LoVo (cell line): ENCODE data around the gene VAV2.
A peak's percentile ranks its signal among the peaks of the same experiment; 100 is the strongest.

Source experiments
- DNase-seq: peaks from one replicate; pipeline ENCODE4 v3.0.0-alpha.2; 2016; ENCODE audit warnings: low spot score

The VAV2 gene

DNA sequence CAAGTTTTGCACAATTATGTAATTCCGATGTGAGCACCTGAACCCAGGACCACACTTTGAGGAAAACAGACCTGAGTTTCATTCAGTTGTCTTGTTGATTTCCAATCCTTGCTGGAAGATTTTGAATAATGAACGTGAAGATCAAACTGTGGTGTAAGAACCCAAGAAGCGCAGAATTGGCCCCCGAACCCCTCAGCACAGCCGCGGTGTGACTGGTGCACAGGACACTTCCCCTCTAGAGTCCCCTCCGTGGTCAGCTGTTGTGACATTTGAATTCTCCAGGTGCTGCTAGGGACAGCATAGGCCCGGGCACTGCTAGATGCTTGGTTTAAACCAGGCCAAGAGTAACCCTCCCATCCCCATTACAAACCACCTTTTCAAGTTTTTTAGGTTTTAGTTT lies 34.9 kb upstream of the VAV2 start:
- DNase-seq, result no peak

DNA sequence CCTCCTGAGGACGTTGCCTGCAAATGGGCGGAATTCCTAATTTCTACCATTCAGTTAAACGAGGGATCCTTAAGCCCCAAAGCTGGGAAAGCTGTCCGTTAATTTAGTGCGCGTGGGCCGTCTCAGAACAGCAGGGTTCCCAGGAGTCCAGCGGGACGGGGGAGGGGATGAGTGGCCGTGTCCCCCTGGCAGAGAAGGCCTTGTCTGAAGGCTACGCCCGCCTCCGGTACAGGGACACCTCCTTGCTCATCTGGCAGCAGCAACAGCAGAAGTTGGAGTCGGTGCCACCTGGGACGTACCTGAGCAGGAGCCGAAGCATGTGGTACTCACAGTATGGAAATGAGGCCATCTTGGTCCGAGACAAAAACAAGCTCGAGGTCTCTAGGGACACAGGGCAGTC lies 34.5 kb upstream of the VAV2 start:
- DNase-seq, result no peak

DNA sequence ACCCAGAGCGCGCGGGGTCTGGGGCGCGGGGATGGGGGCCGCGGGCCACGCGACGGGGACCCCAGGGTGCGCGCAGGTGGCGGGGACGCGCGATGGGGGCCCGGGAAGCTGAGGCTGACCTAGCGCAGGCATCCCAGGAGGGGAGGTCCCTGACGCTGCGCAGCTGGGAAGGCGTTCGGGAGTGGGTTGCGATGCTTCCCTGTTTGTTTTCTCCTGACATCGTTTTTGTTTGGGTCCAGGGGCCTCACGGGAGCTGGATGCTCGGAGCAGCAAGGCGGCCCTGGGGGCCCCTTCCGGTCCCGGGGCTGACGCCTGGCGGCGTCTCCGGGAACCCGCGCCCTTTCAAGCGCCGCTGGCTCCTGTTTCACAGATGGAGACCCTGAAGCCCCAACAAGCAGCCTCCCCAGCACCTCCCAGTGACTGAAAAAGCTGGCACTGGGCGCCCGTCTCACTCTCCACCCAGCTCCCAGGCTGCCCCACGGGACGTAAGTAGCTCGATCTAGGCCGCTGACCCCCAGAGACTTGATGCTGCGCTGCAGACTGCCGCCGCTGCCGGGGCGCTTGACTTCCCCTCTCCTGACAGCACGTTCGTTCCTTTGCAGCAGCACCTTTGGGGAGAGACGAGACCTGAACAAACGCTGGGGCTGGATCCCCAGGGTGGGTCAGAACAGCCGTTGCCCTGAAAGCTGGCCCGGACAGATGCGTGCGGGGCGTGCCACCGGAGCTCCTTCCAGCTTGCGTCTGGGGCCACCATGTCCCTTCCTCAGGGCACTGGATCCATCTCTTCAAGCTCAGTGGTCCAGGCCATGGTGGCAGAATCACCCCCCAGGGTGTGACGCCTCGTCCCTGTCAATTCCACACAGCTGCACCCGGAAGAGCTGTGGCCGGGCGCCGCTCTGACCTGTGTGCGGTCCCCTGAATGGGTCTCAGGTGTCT lies 33.8 kb upstream of the VAV2 start:
- peak; percentile 6 for DNase-seq

DNA sequence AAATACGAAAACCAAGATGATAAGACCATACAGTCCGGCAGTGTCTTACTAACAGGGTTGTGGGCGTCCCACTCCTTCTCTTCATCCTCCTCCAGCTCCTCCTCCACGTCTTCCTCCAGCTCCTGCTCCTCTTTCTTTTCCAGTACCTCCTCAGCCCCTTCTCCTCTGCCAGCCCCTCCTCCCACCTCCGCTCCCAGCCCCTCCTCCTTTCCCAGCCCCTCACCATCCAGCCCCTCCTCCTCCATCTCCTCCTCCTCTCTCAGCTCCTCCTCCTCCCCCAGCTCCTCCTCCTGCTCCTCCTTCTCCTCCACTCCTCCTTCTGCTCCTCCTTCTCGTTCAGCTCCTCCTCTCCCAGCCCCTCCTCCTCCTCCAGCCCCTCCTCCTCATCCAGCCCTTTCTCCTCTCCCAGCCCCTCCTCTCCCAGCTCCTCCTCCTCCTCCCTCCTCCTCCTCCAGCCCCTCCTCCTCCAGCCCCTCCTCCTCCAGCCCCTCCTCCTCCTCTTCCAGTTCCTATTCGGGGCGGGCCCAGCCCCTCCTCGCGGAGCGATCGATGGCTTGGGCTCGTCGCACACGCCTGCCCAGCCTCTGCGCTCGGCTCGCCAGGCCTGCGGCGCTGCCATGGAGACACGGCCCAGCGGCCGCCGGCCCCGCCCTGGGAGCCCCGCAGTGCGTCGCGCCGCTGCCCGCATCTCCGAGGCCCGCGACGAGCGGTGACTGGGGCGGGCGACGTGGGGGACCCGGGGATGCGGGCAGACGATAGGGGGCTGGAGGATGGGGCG lies 32.9 kb upstream of the VAV2 start, which contains the start of gene BRD3OS:
Gene BRD3OS (plus strand): TSS at position 654 of the 778 bp plus-strand sequence. CDS start 1,267 bp downstream, outside the sequence.
- peak; percentile 94 for DNase-seq

DNA sequence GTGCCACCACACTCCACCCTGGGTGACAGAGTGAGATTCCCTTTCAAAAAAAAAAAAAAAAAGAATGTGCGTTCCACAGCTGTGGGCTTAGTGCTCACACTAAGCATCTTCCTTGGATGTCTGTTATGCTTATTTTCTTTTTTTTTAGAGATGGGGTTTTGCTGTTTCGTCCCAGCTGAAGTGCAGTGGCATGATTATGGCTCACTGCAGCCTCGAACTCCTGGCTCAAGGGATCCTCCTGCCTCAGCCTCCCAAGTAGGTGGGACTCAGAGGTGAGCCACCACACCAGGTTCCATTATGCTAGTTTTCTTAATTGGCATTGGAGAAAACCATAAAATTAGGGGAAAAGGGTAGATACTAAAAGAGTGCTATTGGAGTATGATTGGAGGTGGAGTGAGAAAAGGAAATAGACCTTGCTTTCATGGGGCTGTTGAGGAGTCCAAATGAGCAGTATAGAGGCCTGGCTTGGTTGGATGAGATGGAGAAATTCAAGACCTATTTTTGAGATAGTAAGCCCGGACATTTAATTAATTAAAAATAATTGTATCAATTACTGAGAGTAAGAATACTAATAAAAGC lies 32.2 kb upstream of the VAV2 start:
- no peak for DNase-seq

DNA sequence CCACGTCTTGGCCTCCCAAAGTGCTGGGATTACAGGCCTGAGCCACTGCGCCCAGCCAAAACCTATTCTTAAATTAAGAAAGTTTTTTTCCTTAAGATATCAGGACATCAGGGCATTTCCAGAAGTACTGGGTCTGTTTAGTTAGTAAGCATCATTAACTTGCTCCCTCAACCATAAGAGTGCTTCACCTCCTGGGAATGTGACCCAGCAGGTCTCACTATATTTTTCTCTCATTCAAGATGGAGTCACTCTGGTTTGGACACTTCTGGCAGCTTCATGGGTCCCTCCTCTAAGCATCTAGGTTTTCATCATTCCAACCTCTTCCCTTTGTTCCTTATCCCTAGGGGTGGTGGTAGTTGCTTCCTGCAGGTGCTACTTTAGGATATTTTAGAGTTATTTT lies 22.8 kb upstream of the VAV2 start:
- DNase-seq, result no peak

DNA sequence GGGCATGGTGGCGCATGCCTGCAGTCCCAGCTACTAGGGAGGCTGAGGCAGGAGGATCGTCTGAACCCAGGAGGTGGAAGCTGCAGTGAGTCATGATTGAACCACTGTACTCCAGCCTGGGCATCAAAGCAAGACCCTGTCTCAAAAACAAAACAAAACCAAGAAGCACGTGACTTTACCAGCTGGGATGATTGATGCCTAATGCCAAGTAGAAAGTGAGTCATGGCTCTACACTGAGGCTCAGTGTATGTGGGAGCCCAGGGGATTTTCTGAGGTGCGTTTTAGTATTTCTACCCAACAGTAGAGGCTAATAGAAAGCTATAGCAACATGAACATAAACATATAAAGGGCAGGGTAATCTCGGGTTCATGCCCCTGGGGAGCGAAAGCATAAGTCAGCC lies 19.3 kb upstream of the VAV2 start:
- DNase-seq, result no peak

DNA sequence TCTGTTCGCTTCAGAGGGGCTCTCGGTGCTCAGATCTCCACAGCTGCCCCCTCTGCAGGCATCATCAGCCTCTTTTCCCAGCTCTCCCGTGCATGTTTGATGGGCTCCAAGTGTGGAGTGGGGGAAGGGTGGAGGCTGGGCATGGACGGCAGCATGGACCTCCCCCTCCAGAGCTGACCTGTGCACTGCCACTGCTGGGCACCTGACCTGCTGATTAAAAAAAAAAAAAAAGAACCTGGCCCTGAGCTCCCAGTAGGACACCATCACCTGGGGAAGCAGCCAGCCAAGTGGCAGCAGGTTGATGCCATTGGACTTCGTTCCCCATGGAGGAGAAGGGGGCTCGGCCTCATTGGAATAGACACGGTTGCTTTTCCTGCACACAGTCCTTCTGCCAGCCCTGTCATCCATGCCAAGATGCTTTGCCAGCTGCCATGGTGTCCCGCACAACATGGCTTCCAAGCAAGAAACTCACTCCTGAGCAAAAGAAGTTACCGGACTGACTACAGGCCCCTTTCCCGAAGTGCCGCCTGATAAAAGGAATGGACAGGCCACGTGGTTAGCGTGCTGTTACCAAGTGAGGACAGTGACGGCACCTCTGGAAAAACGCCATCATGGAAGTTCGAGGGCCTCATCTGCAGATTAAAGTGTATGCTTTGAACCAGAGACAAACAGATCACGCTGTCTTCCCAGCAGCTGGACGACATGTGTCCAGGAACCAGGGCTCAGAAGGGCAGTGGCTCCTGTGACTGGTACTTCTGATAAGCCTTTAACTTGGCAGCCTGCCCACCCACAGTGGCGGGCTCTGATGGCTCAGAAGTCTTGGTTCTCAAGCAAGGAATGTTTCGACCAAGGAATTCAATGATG lies 18.4 kb upstream of the VAV2 start:
- no peak for DNase-seq

DNA sequence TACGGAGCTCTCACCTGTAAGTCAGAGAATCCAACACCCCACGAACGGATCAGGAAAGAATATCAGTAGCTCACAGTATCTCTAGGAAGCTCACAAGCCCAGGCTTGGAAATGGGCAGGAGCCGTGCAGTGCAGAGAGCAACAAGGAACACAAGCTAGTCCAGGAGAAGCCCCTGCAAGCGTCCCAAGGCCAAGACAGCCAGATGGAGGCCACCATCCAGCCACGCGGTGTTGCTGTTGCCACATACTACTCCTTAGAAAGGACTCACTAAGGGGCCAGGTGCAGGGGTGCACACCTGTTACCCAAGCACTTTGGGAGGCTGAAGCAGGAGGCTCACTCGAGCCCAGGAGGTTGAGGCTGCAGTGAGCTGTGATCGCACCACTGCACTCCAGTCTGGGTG lies 15.4 kb upstream of the VAV2 start:
- DNase-seq, result no peak

DNA sequence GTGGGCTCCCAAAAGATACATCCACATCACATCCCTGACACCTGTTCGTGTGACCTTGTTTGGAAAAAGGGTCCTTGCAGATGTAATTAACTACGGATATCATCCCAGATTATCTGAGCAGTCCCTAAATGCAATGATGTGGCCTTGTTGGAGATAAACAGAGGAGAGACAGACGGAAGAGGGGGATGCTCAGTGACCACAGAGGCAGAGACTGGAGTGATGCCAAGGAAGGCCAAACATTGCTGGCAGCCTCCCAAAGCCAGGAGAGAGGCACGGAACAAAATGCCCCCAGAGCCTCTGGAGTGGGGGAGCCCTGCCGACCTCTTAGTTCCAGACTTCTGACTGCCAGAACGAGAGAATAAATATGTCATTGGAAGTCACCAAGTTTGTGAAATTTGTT lies 15.0 kb upstream of the VAV2 start:
- DNase-seq, result no peak

DNA sequence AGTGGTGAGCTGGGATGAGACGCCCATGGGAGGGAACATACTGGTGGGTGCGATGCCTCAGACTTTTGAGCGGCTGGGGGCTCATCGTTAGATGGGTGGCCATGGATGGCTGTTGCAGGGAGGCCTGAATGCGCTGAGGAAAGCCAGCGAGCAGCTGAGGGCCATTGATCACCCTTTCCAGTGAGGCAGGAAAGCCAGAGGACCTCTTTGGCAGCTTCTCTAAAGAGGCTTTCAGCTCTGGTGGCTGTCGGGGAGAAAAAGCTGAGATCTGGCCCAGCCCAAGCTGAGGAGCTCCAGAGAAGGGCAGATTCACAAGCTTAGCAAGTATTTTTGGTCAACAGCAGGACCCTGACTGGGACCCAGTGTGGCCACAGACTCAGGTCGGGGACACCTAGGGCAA lies 13.3 kb upstream of the VAV2 start:
- no peak for DNase-seq

DNA sequence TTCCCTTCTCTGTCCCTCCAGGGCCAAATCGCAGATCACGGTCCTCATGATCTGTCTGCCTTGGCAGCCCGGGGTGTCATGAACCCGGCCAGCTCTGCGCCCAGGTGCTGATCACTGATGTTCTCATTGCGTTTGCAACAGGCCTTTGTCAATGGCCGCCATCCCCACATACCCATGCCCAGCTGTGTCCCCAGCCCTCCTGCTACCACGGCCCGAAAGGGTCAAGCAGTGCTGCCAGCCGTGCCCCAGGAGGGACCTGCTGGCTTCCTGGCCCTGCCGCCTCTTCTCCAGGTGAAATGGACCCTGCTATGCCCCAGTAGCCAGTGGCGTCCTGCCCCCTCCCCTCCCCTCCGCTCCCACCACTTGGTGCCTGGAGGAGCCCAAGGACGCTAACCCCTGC lies 12.8 kb upstream of the VAV2 start:
- DNase-seq, result no peak

DNA sequence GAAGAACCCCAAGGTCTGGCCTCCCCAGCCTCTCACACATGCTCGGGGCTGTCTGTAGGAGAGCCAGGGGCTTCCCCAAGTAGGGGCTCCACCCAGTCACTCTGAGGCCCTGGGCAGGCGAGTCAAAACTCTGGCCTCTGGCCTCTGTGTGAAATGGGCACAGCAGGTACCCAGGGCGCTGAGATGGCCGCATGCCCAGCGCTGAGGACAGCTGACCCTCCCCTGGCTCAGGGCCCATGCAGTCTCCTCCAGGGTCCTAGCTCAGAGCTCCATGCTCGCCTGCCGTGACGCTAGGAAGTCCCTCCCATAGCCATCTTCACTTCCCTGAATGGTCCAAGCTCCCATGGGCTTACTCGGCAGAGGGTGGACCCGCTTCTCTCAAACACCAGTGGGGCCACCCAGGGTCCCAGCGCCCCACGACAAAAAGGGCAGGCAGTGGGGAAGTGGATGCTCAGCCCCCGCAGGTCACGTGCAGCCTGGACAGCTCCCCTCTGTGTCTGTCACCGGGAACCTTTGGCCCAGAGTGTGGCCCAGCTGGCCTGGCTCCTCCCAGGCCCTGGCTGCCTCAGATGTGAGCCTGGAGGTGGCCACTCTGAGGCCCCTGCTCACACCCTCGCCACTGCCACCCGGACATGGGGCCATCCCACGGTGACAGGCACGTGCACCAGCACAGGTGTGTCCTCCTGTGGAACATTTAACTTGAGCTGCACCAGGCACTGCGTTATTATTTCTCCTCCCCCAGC lies 12.2 kb upstream of the VAV2 start:
- DNase-seq, result no peak

DNA sequence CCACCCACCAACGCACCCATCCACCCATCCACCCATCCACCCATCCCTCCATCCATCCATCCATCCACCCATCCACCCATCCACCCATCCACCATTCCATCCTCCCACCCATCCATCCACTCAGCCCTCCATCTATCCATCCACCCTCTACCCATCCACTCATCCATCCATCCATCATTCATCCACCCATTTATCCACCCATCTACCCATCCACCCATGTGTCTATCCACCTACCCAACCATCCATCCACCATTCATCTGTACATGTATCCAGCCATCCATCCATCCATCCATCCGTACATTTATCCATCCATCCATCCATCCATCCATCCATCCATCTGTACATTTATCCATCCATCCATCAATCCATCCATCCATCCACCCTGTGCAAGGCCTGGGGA lies 11.1 kb upstream of the VAV2 start:
- DNase-seq, result no peak

DNA sequence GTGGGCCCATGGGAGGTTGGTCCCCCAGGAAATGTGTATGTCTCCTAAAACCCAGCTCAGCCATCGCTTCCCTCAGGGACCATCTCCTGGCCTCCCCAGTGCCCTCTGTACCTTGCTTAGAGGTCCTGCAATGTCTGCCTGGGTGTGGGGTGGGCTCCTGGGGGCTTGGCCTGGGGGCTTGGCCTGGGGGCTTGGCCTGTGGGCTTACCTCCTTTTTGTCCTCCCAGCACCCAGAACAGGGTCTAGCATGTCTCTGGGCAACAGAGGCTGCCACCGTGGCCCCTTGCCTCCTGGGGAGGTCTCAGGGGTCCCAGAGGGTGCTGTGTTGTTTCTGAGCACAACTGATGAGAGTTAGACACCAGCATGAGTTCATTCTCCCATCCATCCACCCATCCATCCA lies 10.7 kb upstream of the VAV2 start:
- no peak for DNase-seq

DNA sequence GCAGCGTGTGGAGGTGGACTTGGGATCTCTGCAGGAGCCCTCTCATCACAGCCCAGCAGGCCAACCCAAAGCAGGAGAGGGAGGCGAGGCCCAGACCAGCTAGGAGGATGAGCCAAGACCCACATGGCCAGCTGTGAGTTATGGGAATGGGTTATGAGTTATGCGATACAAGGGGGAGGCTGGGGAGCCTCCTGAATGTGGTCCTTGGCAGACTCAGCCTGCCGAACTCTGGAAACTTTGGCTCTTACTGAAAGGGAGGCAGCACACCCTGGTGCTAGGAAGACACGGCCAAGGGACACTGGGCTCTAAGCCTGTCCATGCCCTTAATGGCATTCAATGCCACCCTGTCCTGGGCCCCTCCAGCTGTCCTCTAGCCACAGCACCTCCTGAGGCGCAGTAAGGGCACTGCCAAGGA lies 7.7 kb upstream of the VAV2 start:
- DNase-seq, result no peak

DNA sequence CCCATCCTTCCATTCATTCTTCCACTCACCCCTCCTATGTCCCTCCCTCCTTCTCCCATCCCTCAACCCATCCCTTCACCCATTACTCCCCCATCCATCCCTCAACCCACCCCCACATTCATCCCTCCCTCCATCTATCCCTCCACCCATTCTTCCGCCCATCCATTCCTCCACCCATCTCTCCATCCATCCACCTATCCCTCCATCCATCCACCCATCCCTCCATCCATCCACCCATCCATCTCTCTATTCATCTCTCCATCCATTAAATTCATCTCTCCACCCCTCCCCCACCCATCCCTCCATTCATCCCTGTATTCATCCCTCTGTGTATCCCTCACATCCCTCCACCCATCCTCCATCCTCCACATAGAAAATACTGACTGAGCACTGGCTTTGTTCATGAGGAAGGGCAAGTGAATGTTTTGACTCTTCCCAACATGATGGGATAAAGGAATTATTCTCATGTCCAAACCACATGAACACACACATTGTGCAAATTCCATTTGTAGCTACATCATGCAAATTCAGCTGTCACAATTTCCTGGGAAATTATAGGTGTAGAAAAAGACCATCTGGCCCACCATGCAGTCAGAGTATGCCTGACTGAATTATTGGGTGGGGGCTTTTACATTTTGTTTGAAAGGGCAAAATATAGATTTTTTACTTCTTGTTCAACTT lies 6.9 kb upstream of the VAV2 start:
- DNase-seq, result no peak

DNA sequence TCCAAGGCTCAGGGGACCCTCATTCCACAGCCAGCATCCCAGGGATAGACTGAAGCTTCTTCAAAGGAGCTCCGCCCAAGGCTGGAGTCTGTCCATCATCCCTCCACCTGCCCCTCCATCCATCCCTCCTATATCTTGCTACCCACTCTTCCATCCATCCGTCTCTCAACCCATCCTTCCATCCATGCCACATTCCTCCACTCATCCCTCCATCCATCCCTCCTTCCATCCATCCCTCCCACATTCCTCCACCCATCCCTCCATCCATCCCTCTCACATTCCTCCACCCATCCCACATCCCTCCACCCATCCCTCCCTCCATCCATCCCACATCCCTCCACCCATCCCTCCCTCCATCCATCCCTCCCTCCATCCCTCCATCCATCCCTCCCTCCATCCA lies 5.5 kb upstream of the VAV2 start:
- no peak for DNase-seq

DNA sequence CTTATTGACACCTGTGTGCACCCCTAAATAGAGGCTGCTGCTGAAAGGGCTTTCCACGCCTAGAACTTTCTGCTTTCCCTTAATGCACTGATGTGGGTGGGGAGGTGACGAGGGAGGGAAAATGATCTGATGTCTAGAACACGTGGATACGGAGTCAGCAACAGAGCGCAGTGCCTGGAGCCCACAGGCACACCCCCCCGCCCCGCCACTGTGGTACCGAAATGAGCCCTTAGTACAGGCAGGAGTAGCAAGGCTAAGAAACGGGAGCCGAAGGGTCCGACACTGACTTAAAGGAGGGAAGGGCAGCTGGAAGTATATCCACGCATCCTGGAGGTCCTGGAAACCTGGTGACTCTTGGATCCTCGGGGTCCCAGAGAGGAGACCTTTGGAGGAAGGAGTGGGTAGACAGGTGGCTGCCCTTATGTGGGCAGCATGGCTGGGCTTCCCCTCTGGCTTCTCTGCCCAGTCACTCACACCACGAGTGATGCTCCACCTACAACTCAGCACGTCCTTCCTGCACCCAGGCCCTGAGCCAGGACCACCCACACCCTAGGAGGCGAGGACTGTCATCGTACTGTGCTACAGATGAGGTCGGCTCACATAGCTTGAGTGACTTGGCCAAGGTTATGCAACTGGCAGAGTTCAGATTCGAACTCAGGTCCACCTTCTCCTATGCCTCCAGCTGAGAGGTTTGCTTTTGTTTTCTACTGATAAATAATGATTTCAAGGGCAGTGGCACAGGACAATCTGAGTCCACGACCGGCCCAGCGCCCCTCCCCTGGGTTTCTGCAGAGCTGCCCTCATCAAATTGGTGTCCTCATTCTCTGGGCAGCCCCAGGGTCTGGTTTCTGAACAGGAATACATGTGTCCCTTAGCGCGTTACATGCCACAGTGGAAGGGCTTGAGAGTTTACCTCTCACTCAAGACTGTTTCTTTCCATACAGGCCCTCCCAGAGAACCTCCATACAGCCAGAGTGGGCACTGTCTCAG lies 4.7 kb upstream of the VAV2 start:
- no peak for DNase-seq
